Activated CD8-positive, alpha-beta memory T cell treated with anti-CD3 and anti-CD28 coated beads, Interleukin-2, amount 50 U/mL, for 48 hours (primary cell): ENCODE data around the gene ALOX5AP.

Experiments
- DNase-seq: peaks from one replicate; pipeline ENCODE4 v3.0.0-alpha.2; 2020

ALOX5AP gene

DNA sequence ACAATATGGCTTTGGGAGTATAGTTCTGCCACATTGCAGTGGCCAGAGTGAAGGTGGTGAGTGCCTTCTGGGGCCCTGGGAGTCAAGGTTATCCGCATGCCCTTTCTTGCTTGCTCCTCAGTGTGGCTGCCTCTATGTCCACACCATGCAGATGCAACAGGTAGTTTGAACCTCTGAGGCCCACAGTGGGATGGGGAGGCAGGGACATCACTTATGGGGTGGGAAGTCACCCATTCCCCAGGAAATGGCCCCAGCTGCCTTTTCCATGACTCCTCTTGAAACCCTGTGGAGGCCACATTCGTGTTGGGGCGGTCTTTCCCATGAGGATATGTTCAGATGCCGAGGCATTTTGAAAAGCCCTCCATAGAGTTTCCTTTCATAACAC lies 20.0 kb upstream of the ALOX5AP start:
- DNase-seq: no peak

DNA sequence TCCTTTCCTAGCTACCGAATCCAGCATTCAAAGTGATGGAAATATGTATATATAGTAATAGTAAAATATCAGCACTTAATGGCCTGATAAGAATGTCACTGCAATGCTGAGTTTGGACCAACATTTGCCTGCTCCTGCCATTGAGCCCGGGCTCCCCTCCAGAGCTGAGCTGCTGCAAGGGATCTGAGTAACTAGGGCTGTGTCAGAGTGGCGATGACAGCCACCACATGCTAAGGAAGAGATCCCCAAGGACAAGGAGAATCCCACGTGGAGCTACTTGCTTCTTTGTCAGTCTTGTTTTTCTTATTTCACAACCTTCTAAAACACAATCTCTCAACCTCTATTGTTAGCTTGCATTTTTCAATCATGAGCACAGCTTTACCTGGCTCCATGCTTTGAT lies 19.5 kb upstream of the ALOX5AP start:
- no peak for DNase-seq

DNA sequence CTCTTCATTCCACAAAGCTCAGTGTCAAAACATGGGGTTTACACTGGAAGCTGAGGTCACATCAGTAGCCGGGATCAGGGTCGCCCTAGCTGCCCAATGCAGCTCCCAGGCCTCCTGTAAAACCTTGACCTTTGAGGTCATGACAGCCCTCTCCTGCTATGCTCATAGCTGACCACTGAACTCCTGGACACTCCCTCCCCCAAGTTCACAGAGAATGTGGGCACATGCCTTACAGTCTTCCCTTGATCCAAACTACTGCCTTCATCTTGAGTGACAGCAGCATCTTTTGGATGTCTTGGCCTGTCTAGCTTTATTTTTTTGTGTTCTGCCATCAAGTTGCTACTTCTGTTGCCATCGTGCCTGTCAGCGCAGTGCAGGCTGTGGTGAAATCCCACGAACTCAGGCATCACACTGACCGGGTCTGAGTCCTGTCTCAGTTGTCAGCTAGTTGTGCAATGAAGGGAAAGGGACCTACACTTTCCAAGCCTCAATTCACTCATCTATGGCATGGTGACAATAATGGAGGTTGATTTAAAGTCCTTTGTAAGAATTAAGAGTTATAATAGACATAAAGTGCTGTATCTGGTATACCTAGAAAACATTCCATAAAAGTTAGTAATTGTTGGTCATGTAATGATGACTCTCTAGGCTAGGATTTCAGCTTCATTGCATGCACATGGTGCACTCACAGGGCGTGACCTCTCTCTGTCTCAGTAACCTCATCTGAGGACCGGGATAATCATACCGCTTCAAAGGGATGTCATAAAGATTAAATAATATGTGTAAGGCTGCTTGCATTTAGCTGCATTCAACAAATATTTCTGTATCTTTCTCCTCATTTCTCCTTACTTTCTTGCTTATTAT lies 16.4 kb upstream of the ALOX5AP start:
- no peak for DNase-seq

DNA sequence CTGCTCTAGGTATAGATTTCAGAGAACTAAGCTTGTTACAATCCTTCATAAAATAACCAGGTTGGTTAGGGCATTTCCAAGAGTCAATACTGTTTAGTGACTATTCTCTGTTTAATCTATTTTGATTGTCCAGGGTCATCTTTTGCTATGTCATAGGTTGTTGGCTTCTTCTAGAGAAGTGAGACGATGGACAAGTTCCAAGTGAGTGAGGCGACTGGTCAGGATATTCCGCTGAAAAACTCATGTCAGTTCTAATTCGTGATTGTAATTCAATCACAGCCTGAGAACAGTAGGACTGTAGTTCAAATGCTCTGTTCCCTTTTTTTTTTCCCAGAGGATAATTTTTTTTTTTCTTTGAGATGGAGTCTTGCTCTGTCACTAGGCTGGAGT lies 15.8 kb upstream of the ALOX5AP start:
- DNase-seq: no peak

DNA sequence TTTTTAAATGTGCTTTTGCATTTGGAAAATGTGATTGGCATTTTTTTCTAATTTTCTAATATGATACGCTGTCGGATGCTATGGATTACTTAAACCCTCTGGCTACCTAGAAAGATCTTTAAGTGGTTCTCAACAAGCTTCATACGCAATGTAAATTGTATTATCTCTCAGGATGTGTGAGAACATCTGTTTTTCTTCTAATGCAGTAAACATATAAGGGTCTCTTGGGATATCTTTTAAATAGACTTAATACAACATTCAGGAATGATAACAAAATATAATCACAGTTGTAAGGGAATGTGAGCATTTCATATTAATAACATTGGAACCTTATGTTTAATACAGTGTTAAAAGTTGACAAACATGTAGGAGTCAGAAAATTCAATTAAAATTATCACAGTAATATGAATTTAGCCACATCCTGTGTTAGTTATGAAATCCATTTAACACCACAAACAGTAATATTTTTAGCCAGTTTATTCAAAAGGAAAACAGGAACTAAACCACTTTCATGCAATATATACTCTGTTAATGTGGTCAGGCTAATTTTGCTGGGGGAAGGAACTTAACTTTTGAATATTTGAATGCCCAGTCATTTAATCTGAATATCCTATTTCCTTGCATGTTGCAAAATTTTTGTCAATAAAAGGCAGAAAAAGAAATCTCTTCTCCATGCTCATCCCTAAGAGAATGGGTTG lies 15.0 kb upstream of the ALOX5AP start:
- DNase-seq: no peak

DNA sequence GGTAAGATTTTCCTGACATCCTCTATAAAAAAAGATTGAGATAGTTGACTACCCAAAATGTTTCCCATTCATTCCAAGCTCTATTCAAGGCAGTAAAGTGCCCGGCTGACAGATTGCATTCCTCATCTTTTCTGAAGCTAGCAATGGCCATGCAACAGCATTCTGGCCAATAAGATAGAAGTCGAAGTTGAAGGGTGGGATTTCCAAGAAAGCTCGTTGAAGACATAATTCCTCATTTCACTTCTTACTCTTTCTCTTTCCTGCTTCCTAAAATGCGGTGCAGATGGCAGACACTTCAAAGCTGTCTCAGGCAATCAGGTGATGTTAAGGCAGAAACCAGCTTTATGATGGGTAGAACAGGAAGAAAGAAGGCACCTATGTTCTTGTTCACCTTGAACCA lies 13.4 kb upstream of the ALOX5AP start:
- DNase-seq: no peak

DNA sequence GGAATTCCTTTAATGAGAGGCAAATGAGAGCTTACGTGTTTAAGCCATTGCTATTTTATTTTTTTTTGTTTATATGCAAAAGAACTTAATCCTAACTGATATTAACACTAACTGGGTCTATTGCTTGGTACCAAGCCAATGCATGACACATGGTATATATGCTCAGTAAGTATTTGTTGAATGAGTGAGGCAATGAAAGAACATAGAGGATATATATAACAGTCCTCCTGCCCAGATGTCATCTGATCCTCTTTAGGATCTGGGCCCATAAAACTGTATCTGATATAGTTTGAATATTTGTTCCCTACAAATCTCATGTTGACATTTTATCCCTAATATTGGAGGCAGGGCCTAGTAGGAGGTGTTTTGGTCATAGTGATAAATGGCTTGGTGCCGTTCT lies 13.0 kb upstream of the ALOX5AP start:
- no peak for DNase-seq

DNA sequence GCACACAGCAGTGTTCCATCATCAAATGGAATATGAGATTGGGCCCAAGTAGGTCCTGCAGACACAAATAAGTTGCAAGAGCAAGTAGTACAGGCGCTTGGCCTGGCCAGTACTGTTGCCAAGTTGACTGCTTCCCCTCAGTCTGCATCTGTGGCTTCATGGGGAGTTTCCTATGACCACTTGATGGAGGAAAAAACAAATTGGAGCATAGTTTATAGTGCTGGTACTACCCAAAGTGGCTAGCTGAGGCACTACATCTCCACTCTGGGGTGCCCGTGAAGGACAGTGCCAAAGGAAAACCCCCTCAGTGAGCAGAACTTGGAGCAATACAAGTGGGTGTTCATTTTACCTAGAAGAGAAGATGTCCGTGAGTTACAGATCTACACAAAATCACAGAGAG lies 10.6 kb upstream of the ALOX5AP start:
- no peak for DNase-seq

DNA sequence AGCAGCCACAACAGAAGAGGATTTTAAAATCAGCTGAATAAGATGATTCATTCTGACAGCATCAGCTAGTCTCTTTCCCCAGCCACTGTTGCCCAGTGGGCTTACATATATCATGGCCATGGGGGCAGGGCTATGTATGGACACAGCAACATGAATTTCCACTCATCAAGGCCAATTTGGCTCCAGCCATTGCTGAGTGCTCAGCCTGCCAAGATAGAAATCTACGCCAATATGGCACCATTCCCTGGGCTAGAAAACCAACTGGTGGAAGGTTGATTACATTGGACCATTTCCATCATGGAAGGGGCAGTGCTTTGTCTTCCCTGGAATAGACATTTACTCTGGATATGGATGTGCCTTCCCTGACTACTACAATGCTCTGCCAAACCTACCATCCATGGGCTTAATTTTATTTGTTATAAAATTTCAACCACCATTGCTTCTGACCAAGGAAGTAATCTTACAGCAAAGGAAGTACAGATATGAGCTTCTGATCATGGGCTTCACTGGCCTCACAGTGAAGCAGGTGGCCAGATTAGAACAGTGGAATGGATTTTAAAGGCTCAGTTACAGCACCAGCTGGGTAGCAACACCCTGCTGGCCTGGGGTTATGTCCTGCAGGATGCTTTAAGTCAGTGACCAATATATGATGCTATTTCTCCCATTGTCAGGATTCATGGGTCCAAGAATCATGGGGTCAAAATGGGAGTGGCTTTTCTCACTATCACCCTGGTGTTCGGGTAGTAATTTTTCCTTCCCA lies 9.8 kb upstream of the ALOX5AP start:
- no peak for DNase-seq

DNA sequence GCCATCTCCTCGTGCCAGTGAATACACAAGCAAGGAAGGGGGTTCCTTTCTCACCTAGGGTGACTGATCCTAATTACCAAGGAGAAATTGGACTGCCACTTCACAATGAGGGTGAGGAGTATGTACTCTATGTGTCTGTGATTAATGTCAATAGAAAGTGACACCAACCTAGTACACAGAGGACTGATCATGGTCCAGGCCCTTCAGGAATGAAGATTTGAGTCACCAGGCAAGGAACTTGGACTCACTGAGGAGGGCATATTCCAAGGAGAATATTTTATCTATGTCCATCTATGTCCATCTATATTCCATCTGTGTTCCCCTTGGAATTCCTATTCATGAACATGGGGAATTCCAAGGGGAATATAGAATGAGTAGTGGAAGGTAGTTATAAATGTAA lies 9.2 kb upstream of the ALOX5AP start:
- DNase-seq: no peak

DNA sequence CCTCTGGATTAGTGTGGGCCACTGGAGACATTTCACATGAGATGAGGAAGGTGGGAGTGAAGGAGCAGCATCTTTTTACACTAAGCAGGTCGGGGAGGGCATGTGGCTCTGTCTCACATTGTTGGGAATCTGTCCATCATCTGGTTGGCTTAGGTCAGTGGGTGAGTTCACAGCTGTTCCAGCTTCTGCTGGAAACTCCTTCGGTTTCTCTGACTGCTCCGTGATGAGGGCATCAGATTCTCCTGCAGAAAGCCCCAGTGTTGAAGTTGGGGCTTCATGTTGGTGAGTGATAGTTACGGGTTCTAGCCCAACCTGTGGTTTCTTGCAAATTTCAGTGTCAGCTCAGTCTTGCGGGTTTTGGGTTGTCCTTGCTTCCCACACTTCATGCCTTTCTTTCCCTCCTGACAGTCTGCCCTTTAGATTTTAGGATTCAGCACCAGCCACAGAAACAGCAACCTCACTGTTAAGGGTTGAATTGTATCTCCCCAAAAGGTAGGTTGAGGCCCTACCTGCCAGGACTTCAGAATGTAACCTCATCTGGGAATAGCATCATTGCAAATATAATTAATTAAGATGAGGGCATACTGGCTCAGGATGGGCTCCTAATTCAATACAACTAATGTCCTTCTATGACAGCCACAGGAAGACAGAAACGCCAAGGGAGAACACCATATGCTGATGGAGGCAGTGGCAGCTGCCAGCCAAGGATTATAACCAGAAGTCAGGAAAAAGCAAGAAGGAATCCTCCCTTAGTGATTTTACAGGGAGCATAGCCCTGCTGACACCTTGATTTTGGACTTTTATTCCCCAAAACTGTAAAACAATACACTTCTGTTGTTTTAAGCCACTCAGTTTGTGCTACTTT lies 7.6 kb upstream of the ALOX5AP start:
- no peak for DNase-seq

DNA sequence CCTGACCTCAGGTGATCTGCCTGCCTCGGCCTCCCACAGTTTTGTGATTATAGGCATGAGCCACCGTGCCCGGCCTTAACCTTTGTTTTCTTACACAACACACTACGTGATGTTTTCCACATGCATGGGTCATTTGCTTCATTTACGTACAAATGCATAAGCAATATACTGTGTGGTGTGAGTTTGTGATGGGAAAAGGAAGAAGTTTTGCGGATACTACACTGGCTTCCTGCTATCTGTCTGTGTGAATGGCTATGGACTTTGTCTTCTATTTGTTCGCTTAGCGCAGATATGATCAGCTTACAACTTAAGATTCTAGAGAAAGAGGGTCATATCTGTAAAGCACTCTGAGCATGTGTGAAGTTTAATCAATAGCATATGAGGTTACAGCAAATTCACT lies 5.5 kb upstream of the ALOX5AP start:
- no peak for DNase-seq

DNA sequence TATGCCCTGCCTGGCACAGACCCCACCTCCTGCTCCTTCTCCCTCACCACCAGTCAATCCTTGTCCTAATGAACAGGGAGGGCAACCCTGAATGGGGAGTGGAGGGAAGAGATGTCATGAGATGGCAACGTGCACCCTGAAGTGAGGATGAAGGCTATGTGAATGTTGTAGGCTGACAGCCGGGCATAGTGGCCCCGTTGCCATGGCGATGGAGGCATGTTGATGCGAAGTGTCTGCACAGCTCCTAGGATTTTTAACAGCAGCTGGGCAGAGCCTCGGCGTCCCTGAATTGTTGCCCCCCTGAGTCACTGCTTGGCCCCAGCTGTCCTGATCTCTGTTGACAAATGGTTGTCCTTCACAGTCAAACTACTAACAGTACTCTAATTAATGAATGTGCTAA lies 4.8 kb upstream of the ALOX5AP start:
- DNase-seq: no peak

DNA sequence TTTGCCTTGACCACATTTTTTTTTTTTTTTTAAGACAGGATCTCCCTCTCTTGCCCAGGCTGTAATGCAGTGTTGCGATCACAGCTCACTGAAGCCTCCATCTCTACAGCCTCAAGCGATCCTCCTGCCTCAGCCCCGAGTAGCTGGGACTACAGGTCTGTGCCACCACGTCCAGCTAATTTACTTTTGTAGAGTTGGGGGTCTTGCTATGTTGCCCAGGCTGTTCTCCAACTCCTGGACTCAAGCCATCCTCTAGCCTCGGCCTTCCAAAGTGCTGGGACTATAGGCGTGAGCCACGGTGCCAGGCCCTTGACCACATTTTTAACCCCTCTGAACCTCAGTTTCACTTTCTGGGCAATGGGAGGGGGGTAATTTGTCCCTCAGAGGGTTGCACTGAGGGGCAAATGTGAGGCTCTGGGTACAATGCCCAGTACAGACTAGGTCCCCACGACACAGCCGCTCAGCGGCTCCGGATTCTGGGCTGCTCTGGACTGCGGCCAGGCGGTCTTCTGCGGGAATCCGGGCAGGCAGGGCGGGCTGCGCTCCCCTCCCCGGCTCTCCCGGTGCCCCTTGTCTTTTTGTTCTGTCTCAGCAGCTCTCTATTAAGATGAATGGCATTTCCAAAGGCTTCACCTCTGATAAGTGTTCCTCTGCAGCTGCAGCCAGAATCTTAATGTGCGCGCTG lies 3.8 kb upstream of the ALOX5AP start:
- DNase-seq: no peak

DNA sequence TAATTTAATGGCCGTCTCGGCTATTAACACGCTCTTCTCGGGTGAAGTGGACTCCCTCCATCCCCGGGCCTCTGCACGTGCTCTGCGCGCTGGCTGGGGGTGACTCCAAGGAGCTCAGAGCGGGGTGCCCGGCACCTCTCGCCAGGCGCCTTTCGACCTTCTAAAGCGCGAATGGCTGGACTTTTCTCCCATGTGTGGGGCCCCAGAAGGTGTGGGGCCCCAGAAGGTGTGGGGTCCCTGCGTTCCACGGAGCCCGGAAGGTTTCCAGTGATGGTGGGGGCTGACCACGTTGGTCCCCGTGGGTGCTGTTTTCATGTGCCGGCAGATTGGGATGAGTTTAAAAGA lies 3.3 kb upstream of the ALOX5AP start:
- no peak for DNase-seq

DNA sequence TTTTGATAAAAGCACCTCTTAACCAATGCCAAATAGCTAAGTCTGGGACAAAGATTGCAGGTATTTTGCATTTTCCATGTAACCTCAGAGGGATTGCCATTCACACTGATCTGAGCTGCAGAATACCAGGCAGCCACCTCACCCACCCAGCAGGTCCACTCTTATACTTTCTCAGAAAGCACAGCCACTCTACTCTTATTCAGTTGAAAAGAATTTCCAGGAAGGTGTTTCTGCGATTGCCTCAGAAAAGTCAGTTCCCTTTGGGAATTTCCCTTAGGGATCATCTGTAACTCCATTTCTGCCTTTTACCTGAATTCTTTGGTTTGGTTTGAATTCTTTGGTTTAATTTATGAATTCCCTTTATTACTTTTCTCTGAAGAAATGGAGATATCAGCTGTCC lies 904 bp upstream of the ALOX5AP start:
- DNase-seq: no peak

DNA sequence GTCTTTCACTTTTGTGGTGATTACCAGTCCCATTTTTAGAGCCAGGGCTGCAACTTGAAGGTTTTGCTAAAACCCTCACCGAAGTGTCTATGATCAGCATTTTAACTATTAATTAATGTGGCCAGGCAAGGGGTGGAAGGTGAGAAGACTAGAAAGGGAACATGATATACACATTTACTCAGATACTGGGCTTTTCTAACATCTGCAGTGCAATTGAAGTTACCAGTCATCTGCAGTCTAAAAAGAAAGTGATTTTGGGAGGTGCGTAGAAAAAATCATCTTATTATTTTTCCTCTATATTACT lies 481 bp downstream of the ALOX5AP start:
- no peak for DNase-seq

DNA sequence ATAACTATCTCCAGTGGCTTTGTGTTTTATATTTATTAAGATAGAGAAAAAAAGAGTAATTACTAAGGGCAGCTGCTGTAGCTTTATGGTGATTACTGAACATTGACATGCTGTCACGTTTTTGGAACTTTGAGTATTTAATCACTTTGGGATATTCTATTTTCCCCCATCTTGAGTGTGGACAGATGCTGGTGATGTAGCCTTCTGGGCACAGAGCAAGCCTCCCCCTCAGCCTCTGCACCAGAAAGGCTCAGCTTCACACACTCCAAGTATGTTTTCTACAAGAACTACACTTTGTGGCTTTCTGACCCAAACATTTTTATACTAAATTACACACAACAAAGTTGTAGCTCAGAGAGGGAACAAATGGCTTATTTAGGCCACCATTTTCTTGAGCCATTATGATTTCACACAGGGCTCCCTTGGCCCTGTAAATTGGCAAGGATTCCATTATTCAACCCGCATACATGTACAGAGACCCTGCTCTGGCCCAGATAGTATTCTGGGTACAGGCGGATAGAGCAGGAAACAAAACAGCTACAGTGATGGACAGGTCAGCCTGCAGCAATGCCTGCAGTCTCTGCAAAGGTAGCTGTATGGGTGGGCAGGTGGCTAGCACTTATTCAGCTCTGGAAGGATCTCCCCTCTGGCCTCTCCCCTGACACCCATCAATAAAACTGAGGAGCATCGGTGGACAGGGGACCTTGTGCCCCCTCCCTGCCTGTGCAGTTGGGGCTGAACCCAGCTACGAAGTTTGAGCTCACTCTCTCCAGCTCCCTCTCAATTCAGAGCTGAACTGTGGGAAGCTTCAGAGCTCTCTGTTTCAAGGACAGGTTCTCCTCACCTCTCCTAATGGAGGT lies 1.3 kb downstream of the ALOX5AP start:
- no peak for DNase-seq

DNA sequence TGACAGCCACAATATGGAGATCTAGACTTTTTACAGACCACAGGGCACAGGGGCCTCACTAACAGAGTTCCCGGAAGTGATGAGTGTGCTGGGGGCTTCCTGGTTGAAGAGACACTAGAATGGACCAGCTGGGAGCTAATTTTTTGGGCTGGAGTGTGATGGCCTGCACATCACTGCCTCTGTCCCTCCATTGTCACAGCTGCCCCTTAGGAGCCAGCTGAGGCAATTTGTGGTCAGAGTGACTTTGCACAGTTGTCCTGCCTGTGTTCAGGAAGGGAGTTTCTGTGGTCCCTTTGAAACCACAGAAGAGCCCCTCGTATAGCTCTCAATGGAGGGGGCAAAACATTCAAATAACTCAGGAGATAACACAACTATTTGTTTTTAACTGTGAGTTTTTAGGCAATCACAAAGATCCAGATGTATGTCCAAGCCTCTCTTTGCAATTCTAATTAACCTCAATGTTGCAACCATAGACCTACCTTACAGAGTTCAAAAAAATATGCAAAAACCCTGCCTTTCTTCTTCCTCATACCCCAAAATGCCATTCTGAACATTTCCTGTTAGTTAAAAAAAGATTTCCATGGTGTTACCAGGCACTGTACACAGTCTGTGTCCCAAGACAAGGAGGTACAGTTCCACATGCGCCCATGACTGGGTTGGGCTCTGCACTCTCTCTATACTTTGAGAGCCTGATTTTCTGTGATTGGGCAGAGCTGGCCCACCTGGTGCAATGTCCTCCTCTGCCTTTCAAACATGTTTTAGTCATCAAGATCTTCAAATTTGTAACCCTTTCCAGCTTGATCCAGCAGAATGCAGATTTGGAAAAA lies 2.4 kb downstream of the ALOX5AP start:
- DNase-seq: no peak

DNA sequence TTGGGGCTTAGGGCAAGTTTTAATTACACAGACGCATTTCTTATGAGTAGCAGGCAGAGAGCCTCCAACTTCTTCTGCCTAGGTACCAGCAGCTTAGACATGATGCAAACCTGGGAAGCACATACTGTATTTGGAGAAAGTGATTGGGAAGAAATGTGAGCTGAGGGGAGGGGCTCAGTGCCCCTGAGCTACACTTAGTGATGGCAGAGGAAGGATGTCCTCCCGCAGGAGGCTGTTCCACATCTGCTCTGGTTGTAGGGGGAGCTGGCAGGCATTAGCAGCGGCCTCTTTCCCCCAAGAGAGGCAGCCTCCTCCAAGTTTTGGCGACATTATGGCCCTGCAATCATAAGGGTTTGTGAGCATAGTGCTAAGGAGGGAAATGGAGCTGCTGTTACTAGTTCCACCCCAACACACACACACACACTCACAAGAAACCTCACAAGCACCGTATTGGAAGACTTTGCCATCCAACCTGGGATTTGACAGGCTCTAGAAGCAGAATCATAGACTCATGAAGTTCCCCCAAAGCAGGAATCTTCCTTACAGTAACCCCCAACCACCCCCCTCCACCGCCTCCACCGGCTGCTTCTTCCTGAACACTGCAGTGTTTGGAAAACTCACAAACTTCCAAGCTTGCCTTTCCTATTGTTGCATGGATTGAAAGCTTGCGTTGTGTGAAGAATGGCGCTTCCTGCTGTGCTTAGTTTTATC lies 3.3 kb downstream of the ALOX5AP start:
- DNase-seq: no peak
